H1 (cell line): Measurements from ENCODE around the gene CPSF2. TPM values are rescaled to one million over a fixed set of nuclear protein-coding genes. Genes with fewer than 3 reads are reported as not detected.

ENCODE experiments used
- CTCF ChIA-PET: fragments of 300-600 bp; sonication (Branson Sonifier 250); formaldehyde crosslinking; loops from one replicate; lab custom pipeline; 2021; ENCODE audit not compliant: partially characterized antibody; lab: Charles Lee
- POLR2A ChIA-PET: fragments of 300-600 bp; sonication (Branson Sonifier 250); formaldehyde crosslinking; loops from one replicate; lab custom pipeline; 2021; ENCODE audit warnings: inconsistent platforms; ENCODE audit not compliant: partially characterized antibody; lab: Charles Lee
- DNase-seq, 2 experiments: peaks; one replicate each; pipeline versions ENCODE4 v3.0.0 to v3.0.0-alpha.2; 2010 to 2022; ENCODE audit warnings: low spot score in 2 of 2, low read depth in 1 of 2, mixed read lengths in 1 of 2
- FAIRE-seq: peaks from 2 replicates; lab custom pipeline; 2011; peaks lifted over from hg19 to GRCh38; lab: Jason Lieb, UNC
- H2AFZ ChIP-seq: 2 replicates; pipeline ENCODE4 v1.8.1; 2012; ENCODE audit warnings: low read length, inconsistent platforms
- H2AK5ac ChIP-seq: 2 replicates; pipeline ENCODE4 v1.6.1; 2013; ENCODE audit warnings: low read depth, low read length
- H2BK120ac ChIP-seq: replicated peaks from 2 replicates; pipeline ENCODE3; 2013; ENCODE audit warnings: low read depth, low read length, inconsistent platforms
- H2BK12ac ChIP-seq: 2 replicates; pipeline ENCODE4 v1.6.1; 2013; ENCODE audit warnings: low read depth, low read length
- H2BK15ac ChIP-seq: 2 replicates; pipeline ENCODE4 v1.6.1; 2013; ENCODE audit warnings: low read length
- H2BK20ac ChIP-seq: 2 replicates; pipeline ENCODE4 v1.6.1; 2013; ENCODE audit warnings: low read length
- H2BK5ac ChIP-seq: 2 replicates; pipeline ENCODE4 v1.6.1; 2013; ENCODE audit warnings: low read depth, low read length
- H3K14ac ChIP-seq: 2 replicates; pipeline ENCODE4 v1.6.1; 2013; ENCODE audit warnings: inconsistent platforms; ENCODE audit not compliant: insufficient read length
- H3K18ac ChIP-seq: 2 replicates; pipeline ENCODE4 v1.6.1; 2013; ENCODE audit warnings: low read length; ENCODE audit errors: extremely low read depth
- H3K23ac ChIP-seq: 2 replicates; pipeline ENCODE4 v1.6.1; 2013; ENCODE audit warnings: inconsistent platforms; ENCODE audit not compliant: insufficient read length
- H3K23me2 ChIP-seq: 2 replicates; pipeline ENCODE4 v1.6.1; 2013; ENCODE audit warnings: low read depth, low read length
- H3K27ac ChIP-seq: 2 replicates; pipeline ENCODE4 v1.6.1; 2011; ENCODE audit warnings: low read depth, low read length, inconsistent platforms
- H3K27me3 ChIP-seq, 4 experiments: replicated peaks in 1 of 4; 1 replicate in 1 of 4; 2 replicates in 3 of 4; pipeline versions ENCODE4 v1.6.1 to v1.8.1; 2011 to 2013; ENCODE audit warnings: low read length in 3 of 4, mild to moderate bottlenecking in 3 of 4, inconsistent platforms in 2 of 4, mixed read lengths in 2 of 4, moderate library complexity in 1 of 4; ENCODE audit not compliant: control insufficient read depth in 3 of 4, insufficient read depth in 3 of 4; ENCODE audit errors: extremely low read depth in 1 of 4
- H3K36me3 ChIP-seq, 4 experiments: 2 replicates each; pipeline versions ENCODE4 v1.6.1 to v1.8.1; 2011 to 2013; ENCODE audit warnings: mild to moderate bottlenecking in 4 of 4, low read length in 3 of 4, moderate library complexity in 2 of 4, control low read depth in 1 of 4, inconsistent platforms in 1 of 4; ENCODE audit not compliant: insufficient read depth in 4 of 4, control insufficient read depth in 2 of 4
- H3K4ac ChIP-seq: replicated peaks from 2 replicates; pipeline ENCODE3; 2013; ENCODE audit warnings: low read length, low read depth, mixed read lengths, inconsistent platforms; ENCODE audit not compliant: insufficient read length
- H3K4me1 ChIP-seq, 4 experiments: replicated peaks in 1 of 4; 1 replicate in 1 of 4; 2 replicates in 3 of 4; pipeline versions ENCODE4 v1.6.1 to v1.8.1; 2011 to 2013; ENCODE audit warnings: low read length in 3 of 4, inconsistent platforms in 2 of 4, mixed read lengths in 1 of 4; ENCODE audit not compliant: insufficient read depth in 4 of 4, control insufficient read depth in 3 of 4
- H3K4me2 ChIP-seq, 2 experiments: 2 replicates each; pipeline versions ENCODE4 v1.6.1 to v1.8.1; 2011 to 2013; ENCODE audit warnings: low read depth in 2 of 2, low read length in 2 of 2, control low read depth in 1 of 2, inconsistent platforms in 1 of 2, mild to moderate bottlenecking in 1 of 2; ENCODE audit not compliant: insufficient read depth in 1 of 2
- H3K4me3 ChIP-seq, 4 experiments: fragments of 200-600, 300-600 bp in 1 of 4; sonication (generic), shearing (Covaris generic), sonication (Bioruptor Twin) in 1 of 4; 2 replicates each; pipeline versions ENCODE4 v1.5.1 to v1.8.1; 2011 to 2016; ENCODE audit warnings: low read length in 4 of 4, low read depth in 3 of 4, control low read depth in 2 of 4, inconsistent platforms in 2 of 4, mild to moderate bottlenecking in 2 of 4, mixed read lengths in 1 of 4, moderate library complexity in 1 of 4; ENCODE audit not compliant: insufficient read depth in 2 of 4; ENCODE audit errors: extremely low read depth in 1 of 4
- H3K56ac ChIP-seq: replicated peaks from 2 replicates; pipeline ENCODE3; 2013; ENCODE audit warnings: low read depth, mild to moderate bottlenecking, mixed read lengths, low read length, inconsistent platforms; ENCODE audit not compliant: insufficient read length
- H3K79me1 ChIP-seq: 2 replicates; pipeline ENCODE4 v1.6.1; 2013; ENCODE audit warnings: low read depth, low read length, control low read depth
- H3K79me2 ChIP-seq, 2 experiments: 2 replicates each; pipeline versions ENCODE4 v1.6.1 to v1.8.1; 2012 to 2013; ENCODE audit warnings: low read length in 2 of 2, mild to moderate bottlenecking in 2 of 2, inconsistent platforms in 1 of 2; ENCODE audit not compliant: insufficient read depth in 2 of 2, control insufficient read depth in 1 of 2
- H3K9ac ChIP-seq, 4 experiments: replicated peaks in 1 of 4; 1 replicate in 1 of 4; 2 replicates in 3 of 4; pipeline versions ENCODE4 v1.6.1 to v1.8.1; 2011 to 2013; ENCODE audit warnings: low read depth in 3 of 4, low read length in 3 of 4, control low read depth in 2 of 4, mild to moderate bottlenecking in 2 of 4, moderate library complexity in 2 of 4, inconsistent platforms in 1 of 4; ENCODE audit errors: extremely low read depth in 1 of 4
- H3K9me3 ChIP-seq, 2 experiments: 2 replicates each; pipeline versions ENCODE4 v1.6.1 to v1.8.1; 2012 to 2013; ENCODE audit warnings: mild to moderate bottlenecking in 2 of 2, moderate library complexity in 2 of 2, control low read depth in 1 of 2, inconsistent platforms in 1 of 2, low read depth in 1 of 2, low read length in 1 of 2, mixed read lengths in 1 of 2; ENCODE audit not compliant: insufficient read depth in 2 of 2
- H4K20me1 ChIP-seq, 2 experiments: replicated peaks in 1 of 2; 2 replicates each; pipeline versions ENCODE3 to v1.8.1; 2011 to 2013; ENCODE audit warnings: inconsistent platforms in 2 of 2, low read length in 2 of 2, mild to moderate bottlenecking in 1 of 2; ENCODE audit not compliant: insufficient read depth in 2 of 2, control insufficient read depth in 1 of 2
- H4K5ac ChIP-seq: 2 replicates; pipeline ENCODE4 v1.6.1; 2013; ENCODE audit warnings: low read length, low read depth, mixed read lengths, inconsistent platforms; ENCODE audit not compliant: insufficient read length
- H4K8ac ChIP-seq: 2 replicates; pipeline ENCODE4 v1.8.0; 2013; ENCODE audit warnings: mild to moderate bottlenecking, moderate library complexity, low read length, inconsistent platforms; ENCODE audit not compliant: insufficient read depth; ENCODE audit errors: extremely low read depth
- H4K91ac ChIP-seq: replicated peaks from 2 replicates; pipeline ENCODE3; 2013; ENCODE audit warnings: low read length, mixed read lengths, inconsistent platforms; ENCODE audit not compliant: insufficient read length
- BACH1 ChIP-seq: IDR thresholded peaks from 2 replicates; pipeline ENCODE4 v1.6.1; 2012; ENCODE audit warnings: low read length, improper control_type of control experiment
- CTBP2 ChIP-seq: IDR thresholded peaks from 2 replicates; pipeline ENCODE4 v1.7.0; 2011; ENCODE audit warnings: borderline replicate concordance, mild to moderate bottlenecking, moderate library complexity, mixed read lengths, low read length; ENCODE audit not compliant: insufficient read depth, insufficient read length
- RBBP5 ChIP-seq: IDR thresholded peaks from 2 replicates; pipeline ENCODE4 v1.7.1; 2012; ENCODE audit warnings: low read depth, mild to moderate bottlenecking, inconsistent platforms, low read length, moderate library complexity, borderline replicate concordance
- ZNF274 ChIP-seq: IDR thresholded peaks from 2 replicates; pipeline ENCODE4 v1.7.0; 2012; ENCODE audit warnings: low read length, borderline replicate concordance; ENCODE audit errors: extremely low read depth
- WGBS, 2 experiments: shearing (Covaris generic) in 1 of 2; methylation state at CpG; one replicate each; pipeline versions ENCODE4 v1.1.6 to v1.1.7; 2013 to 2015; ENCODE audit warnings: low lambda C conversion rate in 2 of 2, mixed read lengths in 2 of 2, inconsistent platforms in 1 of 2, low coverage in 1 of 2, missing lambda C conversion rate in 1 of 2; ENCODE audit not compliant: insufficient replicate concordance in 2 of 2, insufficient coverage in 1 of 2, insufficient read length in 1 of 2; ENCODE audit errors: extremely low coverage in 1 of 2, missing lambda C conversion rate in 1 of 2; 5-methylcytosine and 5-hydroxymethylcytosine counted together
- polyA plus RNA-seq, 7 experiments: library from polyadenylated mRNA; depleted of rRNA in 3 of 7; stranded (reverse) in 5 of 7; unstranded in 2 of 7; fragments of >200 nt in 5 of 7; fragments of 200-250 nt in 2 of 7; gene quantifications; 1 replicate in 5 of 7; 2 replicates in 1 of 7; 4 replicates in 1 of 7; pipeline versions ENCODE4 v1.2.1 to v1.2.3, GENCODE V29; 2011 to 2013; ENCODE audit warnings: missing spikeins in 2 of 7, mixed read lengths in 2 of 7
- total RNA-seq: library from RNA; stranded (reverse); fragmentation: NEBNext Ultra II Directional; extraction: Animal tissue kit (Norgen Biotek cat#: 25700); gene quantifications from 2 replicates; pipeline ENCODE4 v1.2.1, GENCODE V29; 2021

CPSF2 gene
- total and polyA plus RNA-seq, 2 of the 8 experiments (the other 6 are each of a cell fraction or from before 2014, with no cell fraction given), result 11.3 to 130 TPM

- no peak overlapping the region for H4K91ac ChIP-seq
- no peak overlapping the region for H4K5ac ChIP-seq
- 91% methylated on average over 4 of the region's 4 CpGs; no CpG with 5 or more reads in 1 of the 2 experiments for WGBS, 2 experiments
- H4K8ac ChIP-seq, result no peak overlapping the region
- POLR2A ChIA-PET, result no interaction called here
- H3K56ac ChIP-seq, result no peak overlapping the region
- no peak overlapping the region for H2BK120ac ChIP-seq
- H3K14ac ChIP-seq, result no peak overlapping the region
- no peaks in the 10 kb centered on the region for H3K79me2 ChIP-seq
- H3K4me2 ChIP-seq, result no peak overlapping the region
- H3K27me3 ChIP-seq, result no peaks in the 10 kb centered on the region
- peaks cover 8 to 13% of the 10 kb centered on the region in 2 experiments; a peak in 3 of 4 replicates for H3K9me3 ChIP-seq
- no peak overlapping the region for H2BK12ac ChIP-seq
- no peak for DNase-seq
- H2BK5ac ChIP-seq, result no peak overlapping the region
- H2AFZ ChIP-seq, result no peak overlapping the region
- no peak overlapping the region for H2BK20ac ChIP-seq
- H4K20me1 ChIP-seq, result no peaks in the 10 kb centered on the region
- H3K23me2 ChIP-seq, result no peaks in the 10 kb centered on the region
- peaks cover 18 to 95% (median 58%) of the 10 kb centered on the region in 4 experiments for H3K36me3 ChIP-seq
- no peak for FAIRE-seq
- H3K4me1 ChIP-seq, result no peaks in the 10 kb centered on the region
- no peak overlapping the region for H3K4me3 ChIP-seq
- no peak overlapping the region for H3K23ac ChIP-seq
- no peak overlapping the region for H3K9ac ChIP-seq
- no peak overlapping the region for H2BK15ac ChIP-seq
- no peak overlapping the region for H3K18ac ChIP-seq
- TF ChIP-seq RBBP5 (no peak), CTBP2 (no peak), ZNF274 (no peak), BACH1 (no peak)
- no peak overlapping the region for H3K4ac ChIP-seq
- no peaks in the 10 kb centered on the region for H3K79me1 ChIP-seq
- CTCF ChIA-PET, result no interaction called here
- no peak overlapping the region for H2AK5ac ChIP-seq
- H3K27ac ChIP-seq, result no peak overlapping the region
These were observed 38.9 kb downstream of the CPSF2 start for GRCh38 chr14:92160619-92161018.
